Measurements from ENCODE around the gene VCAM1. TPM values are rescaled to one million over a fixed set of nuclear protein-coding genes. Genes with fewer than 3 reads are reported as not detected.

The VCAM1 gene
- total RNA-seq, 1 experiment from 2014 or later, result 0.07 TPM

- H3K23ac ChIP-seq (ENCODE audit: insufficient read length, low read depth, low read length), result no peak overlapping the region
- no peaks in the 10 kb centered on the region for H3K4me1 Mint-ChIP-seq
- H3K27ac Mint-ChIP-seq, result 0 out of 7 replicates have a peak overlapping the region, but pooled peaks of 1 of the 3 experiments have one; percentile 14
- H3K56ac ChIP-seq (ENCODE audit: insufficient read length, low read depth, low read length), result no peak overlapping the region
- H3K4ac ChIP-seq (ENCODE audit: low read depth, low read length), result no peak overlapping the region
- no peak overlapping the region for H3K9ac ChIP-seq (ENCODE audit: extremely low read depth, insufficient read length, low read length)
- H3K9me3 Mint-ChIP-seq, result peaks cover 3 to 8% of the 10 kb centered on the region in 2 experiments; a peak in 3 of 5 replicates
- no peak overlapping the region for H4K8ac ChIP-seq (replicated peaks; ENCODE audit: insufficient read length, low read depth, low read length)
- H3K79me2 ChIP-seq (ENCODE audit: insufficient read depth, low read length), result no peaks in the 10 kb centered on the region
- no peak overlapping the region for H2AK5ac ChIP-seq (ENCODE audit: insufficient read length, low read length)
- no peaks in the 10 kb centered on the region for H4K20me1 ChIP-seq (ENCODE audit: control insufficient read depth, insufficient read depth, insufficient read length)
- no CpG with 5 or more reads among the region's 4 CpGs for WGBS (ENCODE audit: extremely low coverage, insufficient read length, low lambda C conversion rate)
- H4K91ac ChIP-seq (ENCODE audit: insufficient read length, low read depth, low read length), result no peak overlapping the region
- H3K4me1 ChIP-seq (ENCODE audit: insufficient read depth, low read length), result no peaks in the 10 kb centered on the region
- no peaks in the 10 kb centered on the region for H3K27me3 ChIP-seq (ENCODE audit: insufficient read depth, low read length)
- H4K5ac ChIP-seq (ENCODE audit: insufficient read length, low read depth, low read length), result no peak overlapping the region
- DNase-seq, result no peak
- no peak overlapping the region for H3K4me3 Mint-ChIP-seq
- no peak overlapping the region for H3K18ac ChIP-seq (ENCODE audit: insufficient read length, low read depth, low read length)
- no peaks in the 10 kb centered on the region for H3K79me1 ChIP-seq (ENCODE audit: insufficient read depth, low read depth, low read length, poor library complexity, severe bottlenecking)
- 0 out of 7 replicates have a peak, but pooled peaks cover 0 to 6% (median 0%) of the 10 kb centered on the region in 3 experiments for H3K36me3 Mint-ChIP-seq (ENCODE audit: insufficient read depth in 1 of 3, low read depth in 3 of 3)
- no peak overlapping the region for H2AFZ ChIP-seq (ENCODE audit: low read length)
- H3K27ac ChIP-seq (ENCODE audit: insufficient read length, low read depth, low read length), result no peak overlapping the region
- H3K4me2 ChIP-seq (ENCODE audit: insufficient read depth, insufficient read length, low read length), result no peak overlapping the region
- H3T11ph ChIP-seq (ENCODE audit: low read length), result no peak overlapping the region
- H3K9me3 ChIP-seq (ENCODE audit: control insufficient read depth, low read depth, low read length), result no peaks in the 10 kb centered on the region
- TF ChIP-seq CTCF (conservative IDR thresholded peaks at IDR 0.05), result no peak
- H2BK12ac ChIP-seq (ENCODE audit: insufficient read length, low read depth, low read length), result no peak overlapping the region
- no peak overlapping the region for H2BK120ac ChIP-seq (ENCODE audit: low read depth, low read length, poor library complexity, severe bottlenecking)
- no peaks in the 10 kb centered on the region for H3K23me2 ChIP-seq (ENCODE audit: insufficient read length, low read depth, low read length, poor library complexity, severe bottlenecking)
- H3K14ac ChIP-seq (ENCODE audit: insufficient read depth, low read length), result no peak overlapping the region
- no peak overlapping the region for H2BK15ac ChIP-seq (ENCODE audit: low read depth, low read length)
- no peak overlapping the region for H2BK5ac ChIP-seq (ENCODE audit: insufficient read length, low read length)
- H3K27me3 Mint-ChIP-seq (ENCODE audit: low read depth), result no peaks in the 10 kb centered on the region
- H2BK20ac ChIP-seq (ENCODE audit: low read depth, low read length, poor library complexity, severe bottlenecking), result no peak overlapping the region
Measured at GRCh38 chr1:100775483-100775882, 55.9 kb downstream of the VCAM1 start.
